Measurements from ENCODE around the gene ATP8B2.
"Not testable (repeated sequence)": the region's sequence is repeated elsewhere in the genome, so short reads cannot be mapped to it uniquely, and the experiment has no call there.

ATP8B2 gene

GRCh38 chr1:154324241-154324640, 1.1 kb upstream of the ATP8B2 start:
- peak; percentile 49 for DNase-seq

- peak; percentile 91 for DNase-seq
Observed at GRCh38 chr1:154325583-154326545, 539 bp downstream of the ATP8B2 start.

- DNase-seq = peak; percentile 82
Observed at GRCh38 chr1:154326546-154327465, 1.5 kb downstream of the ATP8B2 start.

GRCh38 chr1:154327466-154328317, 2.4 kb downstream of the ATP8B2 start:
- peak; percentile 67 for DNase-seq

GRCh38 chr1:154328318-154329151, 3.2 kb downstream of the ATP8B2 start:
- peak; percentile 92 for DNase-seq

GRCh38 chr1:154329152-154329521, 3.8 kb downstream of the ATP8B2 start:
- no peak for DNase-seq

- DNase-seq = no peak
Observed at GRCh38 chr1:154329551-154330131, 4.3 kb downstream of the ATP8B2 start.

- DNase-seq = no peak
Observed at GRCh38 chr1:154330669-154331068, 5.3 kb downstream of the ATP8B2 start.

GRCh38 chr1:154334079-154335024, 9.0 kb downstream of the ATP8B2 start:
- DNase-seq = no peak

GRCh38 chr1:154335025-154335714, 9.8 kb downstream of the ATP8B2 start:
- DNase-seq = peak; percentile 91

- DNase-seq = no peak
Observed at GRCh38 chr1:154337253-154337894, 12.0 kb downstream of the ATP8B2 start.

- no peak for DNase-seq
Observed at GRCh38 chr1:154338875-154339274, 13.6 kb downstream of the ATP8B2 start.

GRCh38 chr1:154341366-154341765, 16.0 kb downstream of the ATP8B2 start:
- DNase-seq = not testable (repeated sequence)

GRCh38 chr1:154342132-154342531, 16.8 kb downstream of the ATP8B2 start:
- no peak for DNase-seq

- no peak for DNase-seq
Observed at GRCh38 chr1:154342836-154343472, 17.6 kb downstream of the ATP8B2 start.

GRCh38 chr1:154344977-154345837, 19.9 kb downstream of the ATP8B2 start:
- no peak for DNase-seq

GRCh38 chr1:154346276-154346917, 21.1 kb downstream of the ATP8B2 start:
- DNase-seq = no peak

All from femur (tissue), 1 donor.